Adrenal gland (tissue), 12 donors: Measurements from ENCODE around the gene RPS6KA2. TPM values are rescaled to one million over a fixed set of nuclear protein-coding genes. Genes with fewer than 3 reads are reported as not detected.

ENCODE experiments used
- DNase-seq, 7 donors: peaks; one replicate each; pipeline ENCODE4 v3.0.0-alpha.2; 2019 to 2020
- H3K27ac ChIP-seq, 5 donors: fragments of 200-600 bp; sonication (generic) in 4 of 5; 1 replicate in 3 of 5; 2 replicates in 2 of 5; pipeline versions ENCODE4 v1.5.1 to v1.8.0; 2016 to 2020; ENCODE audit warnings: mild to moderate bottlenecking in 1 of 5
- H3K27me3 ChIP-seq: fragments of 200-600 bp; 2 replicates; pipeline ENCODE4 v1.8.0; 2021
- H3K36me3 ChIP-seq, 2 donors: fragments of 200-600 bp; replicated peaks in 1 of 2; 1 replicate in 1 of 2; 2 replicates in 1 of 2; pipeline versions ENCODE4 v1.5.1 to v1.8.0; 2018 to 2022
- H3K4me1 ChIP-seq, 2 donors: fragments of 200-600 bp; replicated peaks in 1 of 2; 1 replicate in 1 of 2; 2 replicates in 1 of 2; pipeline versions ENCODE4 v1.5.1 to v1.8.0; 2018 to 2021
- H3K4me3 ChIP-seq, 4 donors: fragments of 200-600 bp; sonication (generic) in 3 of 4; one replicate each; pipeline ENCODE4 v1.5.1; 2016 to 2018
- H3K9me3 ChIP-seq, 3 donors: fragments of 200-600 bp; sonication (generic) in 1 of 3; replicated peaks in 1 of 3; 1 replicate in 2 of 3; 2 replicates in 1 of 3; pipeline versions ENCODE4 v1.5.1 to v1.8.0; 2016 to 2021
- CTCF ChIP-seq, 6 experiments: fragments of 450-650 bp in 4 of 6; fragments of 200-600 bp in 2 of 6; sonication (generic) in 1 of 6; IDR thresholded peaks; 1 replicate in 5 of 6; 2 replicates in 1 of 6; pipeline versions ENCODE4 v1.5.1 to v1.8.0; 2016 to 2021; ENCODE audit warnings: antibody characterized with exemption in 6 of 6, mild to moderate bottlenecking in 2 of 6, moderate library complexity in 1 of 6
- POLR2A ChIP-seq, 2 donors: fragments of 450-650 bp; IDR thresholded peaks; one replicate each; pipeline ENCODE4 v1.6.1; 2017; ENCODE audit warnings: antibody characterized with exemption in 2 of 2, mild to moderate bottlenecking in 2 of 2, moderate library complexity in 1 of 2
- WGBS, 4 donors: extraction: QIAGEN DNeasy Blood & Tissue Kit in 2 of 4; methylation state at CpG; one replicate each; pipeline versions ENCODE4 v1.1.5 to v1.1.7; 2013 to 2017; 5-methylcytosine and 5-hydroxymethylcytosine counted together
- intact Hi-C, 2 donors: fragments of 100-400 bp; cut with DNase I; formaldehyde crosslinking; loops; one replicate each; pipeline versions ENCODE4 v1.14.1 to v1.15.0; 2022 to 2023
- polyA plus RNA-seq, 3 donors: library from polyadenylated mRNA; stranded (reverse); fragments of 200-250 nt in 2 of 3; fragments of 350-450 nt in 1 of 3; fragmentation: Illumina TruSeq in 1 of 3; extraction: RNeasy Lipid Tissue Mini Kit (QIAGEN cat#74804) in 1 of 3; gene quantifications; one replicate each; pipeline ENCODE4 v1.2.3, GENCODE V29; 2013 to 2014
- total RNA-seq, 9 donors: library from RNA; depleted of rRNA in 4 of 9; stranded (reverse); fragments of >200 nt in 4 of 9; fragments of 120-200 nt in 1 of 9; fragmentation: NEBNext Ultra II Directional in 1 of 9; extraction: Animal tissue kit (Norgen Biotek cat#: 25700) in 1 of 9; gene quantifications; one replicate each; pipeline versions ENCODE4 v1.1.0 to v1.2.4, GENCODE V29; 2013 to 2023
- donor health status: healthy with polysubstance abuse.
- donor health status: Bipolar disorder and iron deficiency.
- donor health status: DM: yes; HTN: yes; CAD: no.
- donor health status: DM: no; HTN: no; CAD: no.
- donor health status: DM: no; HTN: no; CAD: no.
- donor health status: DM: yes; HTN: yes; CAD: no.

RPS6KA2 gene
- total and polyA plus RNA-seq, 12 donors: 7.0 to 40.4 (median 26.2) TPM

DNA sequence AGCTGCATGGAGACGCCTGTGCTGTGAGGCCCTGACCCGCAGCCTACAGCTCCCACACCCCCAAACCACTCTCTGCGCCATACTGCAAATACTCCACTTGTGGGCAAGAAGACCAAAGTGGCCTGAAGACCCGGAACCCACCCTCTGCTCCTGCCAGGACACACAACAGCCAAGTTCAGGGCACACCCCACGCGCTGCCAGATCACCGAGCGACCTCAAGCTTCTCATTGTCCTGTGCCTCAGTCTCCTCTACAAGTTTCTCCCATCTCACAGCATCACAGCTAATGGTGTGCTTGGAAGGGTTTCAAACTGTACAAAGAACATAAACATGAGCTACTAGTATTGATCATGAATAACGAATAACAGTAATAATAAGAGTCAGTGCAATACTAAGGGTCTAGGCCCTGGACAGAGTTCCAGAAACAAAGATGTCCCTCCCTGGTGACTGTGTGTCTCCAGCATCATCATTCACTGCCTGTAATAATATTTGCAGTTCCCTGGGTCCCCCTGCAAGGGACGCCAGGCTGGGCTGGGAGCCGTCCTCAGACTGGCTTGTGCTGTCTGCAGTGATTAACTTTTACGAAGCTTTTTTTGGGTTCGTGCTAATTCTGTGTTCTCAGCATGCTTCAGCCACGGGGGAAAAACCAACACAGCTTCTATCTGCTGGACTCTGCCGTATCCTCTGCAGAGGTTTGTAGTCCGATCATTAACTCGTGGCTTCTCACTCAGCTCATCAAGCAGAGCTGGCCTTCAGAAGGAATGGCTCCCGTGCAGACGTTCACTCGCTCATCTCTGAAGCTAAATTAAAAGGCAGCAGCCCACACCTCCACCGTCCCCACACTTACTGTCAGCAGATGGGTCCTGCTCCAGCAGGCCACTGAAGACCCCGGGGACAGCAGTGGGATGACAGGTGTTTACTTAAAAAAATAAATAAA, 162.7 kb downstream of the RPS6KA2 start:
- no peak overlapping the region for H3K27ac ChIP-seq
- no peak for TF ChIP-seq POLR2A (IDR thresholded peaks at IDR 0.05)
- TF ChIP-seq CTCF (IDR thresholded peaks at IDR 0.05): no peak
- H3K9me3 ChIP-seq: no peaks in the 10 kb centered on the region
- no peak overlapping the region for H3K4me3 ChIP-seq
- WGBS, 4 donors: 87 to 91% (median 91%) methylated on average over 22 of the region's 22 CpGs
- no peaks in the 10 kb centered on the region for H3K4me1 ChIP-seq
- no peaks in the 10 kb centered on the region for H3K27me3 ChIP-seq
- H3K36me3 ChIP-seq: peaks cover 0 to under 1% of the 10 kb centered on the region in 2 donors
- intact Hi-C loops: no loop called here
- DNase-seq: no peak

DNA sequence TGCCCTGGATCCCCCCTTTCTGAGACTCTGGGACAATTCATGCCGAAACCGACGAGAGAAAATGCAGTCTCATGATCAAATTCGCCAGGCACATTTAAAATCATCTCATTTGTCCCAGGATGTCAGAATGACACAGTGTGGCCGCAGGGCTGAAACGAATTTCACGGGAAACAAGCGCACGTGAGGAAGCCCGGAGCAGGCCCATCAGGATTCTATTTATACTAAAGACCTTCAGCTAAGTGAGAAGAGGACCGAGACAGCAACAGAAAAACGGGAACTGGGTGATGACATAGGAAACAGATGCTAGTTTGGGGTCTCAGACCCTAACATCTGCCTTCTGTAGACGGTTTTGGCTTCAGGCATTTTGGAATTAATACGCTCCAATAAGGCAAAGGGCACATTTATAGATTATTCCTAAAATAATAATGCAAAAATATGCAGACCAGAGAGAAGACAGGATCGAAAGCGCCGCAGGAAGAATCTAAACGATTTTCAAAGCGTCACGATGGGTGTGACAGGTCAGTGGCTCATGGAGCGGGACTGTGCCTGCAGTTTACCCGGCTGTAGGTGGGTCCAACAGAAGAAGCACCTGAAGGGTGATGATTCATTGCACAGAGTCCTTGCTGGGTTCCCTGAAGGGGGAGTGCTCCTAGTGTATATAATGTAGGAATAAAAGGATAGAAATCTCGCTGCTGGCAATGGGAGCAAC, 163.5 kb downstream of the RPS6KA2 start:
- Histone ChIP-seq H3K9me3 (no peaks in the 10 kb centered on the region), H3K27ac (no peak overlapping the region), H3K4me1 (no peaks in the 10 kb centered on the region), H3K27me3 (no peaks in the 10 kb centered on the region), H3K36me3 (no peaks in the 10 kb centered on the region), H3K4me3 (no peak overlapping the region)
- no peak for DNase-seq
- 78 to 86% (median 82%) methylated on average over 23 of the region's 23 CpGs for WGBS, 4 donors
- intact Hi-C loops: no loop called here
- no peak for TF ChIP-seq POLR2A (IDR thresholded peaks at IDR 0.05)
- TF ChIP-seq CTCF (IDR thresholded peaks at IDR 0.05): no peak

DNA sequence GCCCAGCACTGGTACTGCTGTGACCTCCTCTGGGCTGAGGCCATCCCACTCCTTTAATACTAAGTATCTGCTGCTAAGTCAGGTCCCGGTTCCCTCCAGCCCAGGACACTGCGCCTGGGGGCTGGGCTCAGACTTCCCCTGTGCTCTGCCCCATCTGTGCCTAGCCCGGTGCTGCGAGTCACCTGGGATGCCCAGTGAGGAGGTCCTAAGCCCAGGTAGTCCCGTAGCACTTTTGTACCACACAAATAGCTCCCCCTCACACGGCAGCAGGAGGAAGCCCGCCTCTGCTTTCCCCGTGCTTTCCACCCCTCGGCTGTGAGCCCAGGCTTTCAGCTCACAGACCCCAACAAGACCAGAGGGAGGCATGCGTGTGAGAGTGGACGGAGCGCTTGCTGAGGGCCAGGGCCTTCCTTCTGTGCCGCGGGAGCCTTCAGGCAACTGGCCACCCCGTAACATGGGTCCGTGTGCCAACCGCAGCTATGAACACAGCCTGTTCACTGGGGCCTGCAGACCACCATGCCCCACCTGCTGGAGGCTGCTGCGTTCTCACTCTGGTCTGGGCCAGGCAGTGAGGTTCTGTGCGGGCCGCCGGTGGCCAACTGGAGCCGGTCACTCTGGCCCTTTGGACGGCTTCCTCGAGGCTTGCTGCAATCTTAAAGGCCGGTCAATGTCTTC, 164.5 kb downstream of the RPS6KA2 start:
- intact Hi-C loops: no loop called here
- Histone ChIP-seq H3K36me3 (no peaks in the 10 kb centered on the region), H3K27ac (no peak overlapping the region)

More for the DNA sequence above, 164.5 kb downstream of the RPS6KA2 start:
- Histone ChIP-seq H3K4me1 (no peaks in the 10 kb centered on the region), H3K4me3 (no peak overlapping the region), H3K9me3 (no peaks in the 10 kb centered on the region), H3K27me3 (no peaks in the 10 kb centered on the region)
- 87 to 94% (median 91%) methylated on average over 21 to 25 of the region's 25 CpGs for WGBS, 4 donors
- TF ChIP-seq CTCF (IDR thresholded peaks at IDR 0.05): no peak
- TF ChIP-seq POLR2A (IDR thresholded peaks at IDR 0.05): no peak
- no peak for DNase-seq
